HG02885 (cell line): Measurements from ENCODE around the gene MED27.

Experiments used
- ATAC-seq: cut with Tn5 transposase; IDR thresholded peaks from one replicate; pipeline ENCODE4 v1.9.1; 2021; ENCODE audit warnings: mild to moderate bottlenecking; ENCODE audit not compliant: unreplicated experiment, poor library complexity

The MED27 gene

DNA sequence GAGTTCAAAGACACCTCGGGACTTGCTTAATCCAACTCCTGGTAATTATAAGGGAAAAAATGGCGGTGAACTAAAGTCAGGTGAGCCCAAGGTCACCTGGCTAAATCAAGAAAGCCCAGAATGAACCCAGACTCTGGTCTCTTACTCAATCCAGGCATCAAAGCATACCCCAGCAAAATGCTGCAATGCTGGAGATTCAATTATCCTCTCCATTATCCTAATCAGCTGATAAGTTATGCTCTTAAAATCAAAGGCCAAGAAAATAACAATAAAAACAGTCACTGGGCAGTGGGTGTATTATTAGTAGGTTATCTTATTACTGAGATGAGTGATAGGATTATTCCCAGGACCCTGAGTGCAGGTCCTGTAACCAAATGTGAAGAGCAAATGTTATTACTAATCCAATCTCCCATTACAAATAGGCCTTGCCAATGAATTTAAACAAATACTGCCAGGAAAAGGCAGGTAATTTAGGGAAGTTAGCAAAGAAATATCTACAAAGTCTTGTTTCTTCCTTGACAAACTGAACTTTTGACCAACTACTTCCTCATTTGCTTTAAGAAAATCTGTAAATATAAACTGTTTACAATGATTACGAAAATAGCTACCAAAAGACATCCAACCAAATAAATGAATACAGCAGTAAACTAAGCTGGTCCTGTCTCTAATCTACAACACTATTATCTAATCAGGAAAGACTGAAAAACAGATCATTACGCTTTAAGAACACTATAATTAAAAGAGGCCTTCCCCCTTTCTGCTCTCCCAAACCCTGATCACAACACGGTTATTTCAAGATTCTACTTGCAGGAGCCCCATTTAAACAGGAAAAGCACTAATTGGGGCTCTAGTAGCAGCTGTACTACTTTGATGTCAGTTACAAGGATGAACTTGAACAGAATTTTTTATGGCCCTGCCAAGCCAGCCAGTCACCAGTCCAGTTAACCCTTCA is 103.2 kb downstream of the MED27 start:
- ATAC-seq, result no peak

DNA sequence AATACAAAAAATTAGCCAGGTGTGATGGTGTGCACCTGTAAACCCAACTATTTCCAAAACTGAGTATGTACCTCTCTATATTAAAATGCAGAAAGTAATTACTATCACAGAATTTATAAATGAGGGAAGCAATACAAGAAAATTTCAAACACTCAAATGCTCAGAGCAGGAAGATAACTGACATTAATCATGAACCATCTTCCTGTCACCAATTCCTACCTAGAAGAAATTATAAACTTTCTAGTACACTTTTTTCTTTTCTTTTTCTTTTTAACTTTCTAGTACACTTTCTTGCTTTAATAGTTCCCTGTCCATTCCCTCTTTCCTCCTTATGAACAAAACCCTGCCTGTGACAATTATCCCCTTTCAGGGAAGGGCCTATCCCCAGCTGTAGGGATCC is 106.8 kb downstream of the MED27 start:
- no peak for ATAC-seq

DNA sequence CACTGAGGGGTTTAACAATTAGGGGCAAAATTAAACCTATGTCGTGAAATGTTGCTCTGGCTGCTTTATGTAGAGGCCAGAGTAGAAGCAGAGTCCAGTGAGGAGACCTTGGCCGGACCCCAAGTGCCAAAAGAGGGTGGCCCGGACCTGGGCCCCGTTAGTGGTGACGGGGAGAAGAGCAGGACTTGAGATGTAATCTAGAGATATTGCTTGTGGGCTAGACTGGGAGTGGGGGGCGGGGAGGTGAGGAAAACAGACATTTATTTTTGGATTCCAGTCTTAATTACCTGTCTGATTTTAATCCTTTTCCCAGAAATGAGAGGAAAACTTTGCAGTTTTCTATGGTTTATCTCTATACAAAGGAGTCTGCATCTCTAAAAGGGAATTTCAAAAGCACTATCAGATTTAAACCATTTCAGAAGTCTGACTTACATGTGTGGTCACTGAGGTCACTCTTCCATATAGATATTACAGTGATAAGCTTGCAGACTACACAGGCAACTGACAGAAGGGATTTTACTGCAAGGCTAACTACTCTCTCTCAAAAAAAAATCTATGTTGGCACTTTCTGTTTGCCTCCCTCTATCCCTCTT is 108.1 kb downstream of the MED27 start:
- ATAC-seq, result no peak

DNA sequence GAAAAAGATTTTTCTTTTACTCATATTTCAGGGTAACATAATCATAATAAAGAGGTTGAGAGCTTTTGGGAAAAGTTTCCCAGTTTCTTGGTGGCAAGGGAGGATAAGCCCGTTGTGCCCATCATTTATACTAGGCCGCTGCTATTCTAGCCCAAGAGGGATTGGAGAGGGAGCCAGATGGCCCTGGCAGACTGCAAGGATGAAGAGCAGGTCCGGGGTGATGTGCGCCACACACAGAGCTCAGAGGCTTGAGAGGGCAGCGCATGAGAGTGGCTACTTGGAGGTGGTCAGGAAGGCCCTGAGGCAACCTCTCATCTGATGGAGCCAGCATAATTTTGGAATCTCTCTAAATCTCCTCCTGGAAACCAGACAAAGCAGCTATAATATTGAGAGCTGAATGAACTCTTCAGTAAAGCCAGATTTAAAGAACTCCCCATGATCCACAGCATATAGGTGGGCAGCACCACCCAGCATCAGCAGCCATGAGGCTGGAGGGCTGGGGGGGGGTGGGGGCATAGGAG is 110.1 kb downstream of the MED27 start:
- no peak for ATAC-seq

DNA sequence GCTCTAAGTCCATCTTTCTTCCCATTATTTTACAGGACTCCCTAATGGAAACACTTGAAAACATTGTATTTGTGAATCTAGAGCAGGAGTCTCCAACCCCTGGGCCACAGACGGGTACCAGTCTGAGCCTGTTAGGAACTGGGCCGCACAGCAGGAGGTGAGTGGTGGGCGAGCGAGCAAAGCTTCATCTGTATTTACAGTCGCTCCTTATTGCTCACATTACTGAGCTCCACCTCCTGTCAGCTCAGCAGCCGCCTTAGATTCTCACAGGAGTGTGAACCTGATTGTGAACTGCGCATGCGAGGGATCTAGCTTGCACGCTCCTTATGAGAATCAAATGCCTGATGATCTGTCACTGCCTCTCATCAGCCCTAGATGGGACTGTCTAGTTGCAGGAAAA is 111.0 kb downstream of the MED27 start:
- no peak for ATAC-seq

DNA sequence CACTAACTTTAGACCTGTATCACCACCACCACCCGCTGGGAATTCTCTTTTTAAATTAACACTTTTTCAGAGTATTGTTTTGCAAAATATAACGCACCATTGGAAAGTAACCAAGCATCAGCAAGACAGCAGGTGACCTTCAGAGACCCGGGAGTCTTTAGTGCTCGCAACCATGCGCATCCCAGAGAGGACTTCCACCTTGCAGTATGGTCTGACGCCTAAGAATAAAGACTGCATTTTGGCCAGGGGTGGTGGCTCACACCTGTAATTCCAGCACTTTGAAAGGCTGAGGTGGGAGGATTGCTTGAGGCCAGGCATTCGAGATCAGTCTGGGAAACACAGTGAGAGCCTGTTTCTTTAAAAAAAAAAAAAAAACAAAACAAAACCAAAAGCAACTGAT is 113.8 kb downstream of the MED27 start:
- ATAC-seq, result no peak

DNA sequence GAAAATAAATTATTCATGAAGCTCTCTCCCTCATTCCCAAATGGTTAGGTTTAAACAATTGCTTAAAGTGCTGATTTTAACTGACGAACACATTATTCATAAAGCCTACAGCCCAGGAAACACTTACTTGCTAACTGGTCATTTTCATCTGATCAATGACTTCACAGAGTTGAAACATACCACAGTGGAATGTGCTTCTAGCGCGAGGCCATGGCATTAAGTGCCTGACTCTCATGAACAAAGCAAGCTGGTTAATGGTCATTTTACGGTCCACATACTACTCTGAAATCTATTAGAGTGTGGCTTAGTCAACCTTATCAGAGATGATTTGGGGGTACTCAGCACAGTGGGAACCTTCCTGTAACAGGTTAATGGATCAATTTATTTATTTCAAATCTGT is 114.6 kb downstream of the MED27 start:
- ATAC-seq, result no peak

DNA sequence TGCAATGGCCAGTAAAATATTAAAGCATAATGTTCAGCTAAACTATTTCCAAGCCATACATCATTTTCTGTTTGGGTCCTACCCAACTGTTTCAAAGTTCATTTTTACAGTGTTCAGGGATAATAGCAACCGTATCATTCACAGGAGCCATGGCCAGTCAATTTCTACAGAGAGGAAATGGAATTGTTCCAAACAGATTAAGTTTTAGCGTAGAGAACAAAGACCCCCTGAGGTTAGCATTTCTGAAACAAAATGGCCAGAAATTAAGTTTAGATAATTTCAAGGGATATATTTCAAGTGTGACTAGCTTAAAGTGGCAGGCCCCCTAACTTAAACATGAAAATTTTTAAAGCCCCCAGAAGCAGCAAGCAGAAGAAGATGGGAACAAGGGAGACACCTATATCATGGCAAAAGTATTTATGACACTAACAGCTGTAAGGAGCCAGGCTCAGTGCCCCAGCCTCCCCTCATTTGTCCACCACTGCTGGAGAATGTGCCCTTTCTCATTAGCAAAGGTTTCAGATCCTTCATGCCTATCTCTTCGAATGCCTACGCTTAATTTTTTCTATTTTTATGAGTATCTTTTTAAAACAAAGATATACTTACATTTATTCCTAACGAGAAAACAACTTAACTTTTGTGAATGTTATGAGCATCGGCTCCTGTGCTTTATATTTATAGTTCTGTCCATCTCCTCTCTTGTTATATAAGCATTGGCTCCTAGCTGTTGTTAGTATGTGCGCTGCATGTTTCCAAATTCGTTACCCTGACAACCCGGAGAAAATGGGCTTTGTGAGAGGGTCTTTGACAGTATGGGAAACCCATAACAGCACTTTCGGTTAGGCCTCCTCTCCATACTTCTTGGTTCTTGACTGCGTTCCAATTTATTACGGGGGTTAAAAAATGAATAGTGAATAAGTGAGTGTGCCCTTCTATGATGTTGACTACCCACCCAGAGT is 116.3 kb downstream of the MED27 start:
- no peak for ATAC-seq

DNA sequence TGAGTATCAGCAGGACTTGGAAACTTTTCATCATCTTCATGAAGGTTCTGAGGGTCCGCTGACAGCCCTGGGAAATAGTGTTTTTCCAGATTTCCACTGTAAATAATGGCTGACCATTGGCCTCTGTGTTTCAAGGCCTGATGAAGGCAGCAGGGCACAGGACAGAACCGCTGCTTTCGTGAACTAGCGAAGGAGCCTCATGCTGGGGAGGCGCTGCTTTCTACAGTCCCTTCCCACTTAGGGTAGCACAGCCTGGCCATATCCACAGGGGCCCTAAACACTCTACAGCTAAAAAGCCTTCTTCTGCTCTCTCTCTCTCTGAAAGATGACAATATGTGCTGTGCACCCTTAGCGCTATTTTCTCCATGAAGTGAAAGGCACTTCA is 118.2 kb downstream of the MED27 start:
- ATAC-seq, result no peak

DNA sequence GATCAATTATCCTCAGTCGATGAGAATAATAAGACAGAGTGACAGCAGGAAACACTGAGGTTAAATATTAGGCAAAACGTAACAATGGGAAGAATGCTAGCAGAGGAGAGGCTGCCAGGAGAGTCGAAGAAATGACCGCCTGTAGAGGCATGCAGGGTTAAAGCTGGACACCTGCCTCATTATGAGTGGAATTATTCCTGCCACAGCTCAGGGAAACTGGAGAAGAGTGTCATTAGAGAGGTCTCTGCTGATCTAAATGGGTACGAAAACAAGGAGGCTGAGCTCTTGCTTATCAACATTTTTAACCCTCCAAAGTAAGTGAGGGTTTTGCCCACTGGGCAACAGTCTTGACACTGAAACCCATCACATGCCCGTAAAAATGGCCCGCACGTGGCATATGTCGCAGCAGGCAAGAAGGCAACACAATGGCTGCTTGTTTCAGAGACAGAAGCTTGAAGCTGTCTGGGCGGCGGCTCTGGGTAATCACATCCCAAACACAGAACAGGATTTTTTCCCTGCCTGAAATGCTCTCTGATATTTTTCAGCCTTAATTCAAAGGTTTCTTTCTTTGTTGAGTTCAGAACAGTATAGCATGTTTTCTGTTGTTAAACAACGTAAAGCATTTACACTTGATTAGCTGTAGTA is 118.7 kb downstream of the MED27 start:
- ATAC-seq, result no peak

DNA sequence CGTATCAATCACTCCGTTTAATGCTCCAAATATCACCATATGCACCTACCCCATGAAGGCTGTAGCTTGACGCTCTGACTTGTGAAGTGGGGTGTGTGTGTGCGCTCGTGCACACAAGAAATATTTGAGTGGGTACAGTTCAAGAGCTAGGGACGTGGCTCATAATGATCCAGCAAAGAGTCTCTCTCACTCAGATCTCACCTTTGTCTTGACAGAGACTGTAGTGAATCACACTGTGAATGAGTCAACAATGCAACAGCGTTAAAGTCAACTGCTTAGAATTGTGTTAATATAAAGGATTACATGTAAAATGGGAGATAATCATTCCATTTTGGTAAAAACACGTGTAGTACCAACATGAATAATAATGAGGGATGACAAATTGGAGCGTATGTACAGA is 119.4 kb downstream of the MED27 start:
- no peak for ATAC-seq

DNA sequence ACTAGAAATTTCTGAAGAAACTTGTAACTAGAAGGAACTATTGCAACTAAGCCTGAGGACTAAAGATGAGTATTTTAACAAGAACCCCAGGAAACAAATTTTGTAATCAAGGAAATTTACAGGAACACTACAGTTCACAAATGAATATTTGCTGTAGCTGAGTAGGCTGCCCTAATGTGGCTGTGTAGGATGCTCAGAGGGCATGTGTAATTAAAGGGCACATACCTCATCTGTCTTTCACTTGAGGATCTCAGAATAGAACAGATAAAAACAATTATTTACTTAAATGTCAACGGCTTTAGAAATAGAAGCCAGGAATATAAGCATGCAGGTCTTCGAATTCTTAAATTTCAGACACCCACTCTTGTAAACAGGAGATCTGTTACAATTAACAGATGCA is 119.8 kb downstream of the MED27 start:
- no peak for ATAC-seq

DNA sequence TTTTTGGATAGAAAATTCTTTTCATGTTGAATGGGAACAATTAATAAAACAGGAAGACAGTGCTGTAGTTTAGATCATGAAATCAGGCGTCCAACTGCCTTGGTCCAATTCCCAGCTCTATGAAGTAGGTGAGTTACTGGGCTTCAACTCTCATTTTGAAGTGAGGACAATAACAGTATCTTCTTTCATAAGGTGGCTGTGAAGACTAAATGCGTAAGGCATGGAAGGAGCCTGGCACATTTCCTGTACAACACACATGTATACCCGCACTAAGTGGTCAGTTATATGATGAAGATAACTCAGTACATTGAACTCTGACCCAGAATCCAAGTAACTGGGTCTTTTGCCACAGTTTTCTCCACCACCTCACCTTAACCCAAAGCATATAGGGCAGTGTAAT is 120.6 kb downstream of the MED27 start:
- ATAC-seq, result no peak

DNA sequence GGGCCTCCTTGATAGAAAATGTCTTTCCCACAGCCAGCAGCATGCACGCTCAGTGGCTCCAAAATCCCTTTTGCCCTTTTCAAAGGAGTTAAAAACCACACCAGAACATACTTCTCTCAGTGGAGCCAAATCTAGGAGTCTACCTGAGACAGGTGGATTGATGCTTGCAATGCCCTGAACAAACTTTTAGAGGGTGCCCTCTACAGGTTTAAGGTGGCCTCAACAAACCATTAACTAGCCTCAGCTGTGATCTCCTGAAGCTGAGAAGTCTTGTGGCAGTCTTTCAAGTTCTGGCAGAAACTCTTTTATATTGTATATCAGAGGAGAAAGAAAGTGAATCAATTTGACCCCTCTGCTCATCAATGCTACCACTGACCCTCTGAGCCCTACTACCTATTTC is 125.4 kb downstream of the MED27 start:
- ATAC-seq, result no peak

DNA sequence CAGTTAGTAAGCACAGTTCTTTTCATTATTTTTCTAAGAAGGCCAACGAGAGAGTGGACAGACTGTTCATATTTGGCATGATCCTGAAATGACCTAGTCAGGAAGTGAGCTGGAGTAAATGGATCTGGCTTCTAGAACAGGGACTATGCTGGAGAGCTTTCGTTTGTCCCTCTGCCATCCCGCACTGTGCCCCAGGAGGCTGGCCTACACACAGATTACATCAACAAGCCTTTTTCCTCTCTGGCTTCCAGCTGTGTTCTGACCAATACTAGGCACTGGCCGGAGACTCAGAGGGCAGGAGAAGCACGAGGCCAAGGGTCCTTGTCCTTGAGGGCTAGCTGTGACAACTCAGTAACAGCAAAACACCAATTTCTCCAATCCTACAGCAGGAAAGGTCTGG is 127.8 kb downstream of the MED27 start:
- no peak for ATAC-seq

DNA sequence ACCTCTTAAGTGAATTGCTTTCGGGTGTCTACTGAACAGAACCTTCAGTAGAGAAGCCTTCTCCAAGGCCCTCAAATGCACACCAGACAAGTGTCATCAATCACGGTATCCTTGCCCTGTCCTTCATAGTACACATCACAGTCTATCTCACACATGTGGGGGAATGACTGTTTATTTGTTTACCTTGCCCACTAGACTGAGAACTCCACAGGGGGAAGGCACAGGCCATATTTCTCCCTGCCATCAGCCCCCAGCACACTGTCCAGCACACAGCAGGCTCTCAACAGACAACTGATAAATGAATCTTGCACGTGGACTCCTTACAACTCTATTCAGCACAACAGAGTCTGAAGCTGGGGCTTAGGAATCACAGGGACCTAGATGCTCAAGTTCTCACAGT is 128.5 kb downstream of the MED27 start:
- no peak for ATAC-seq

DNA sequence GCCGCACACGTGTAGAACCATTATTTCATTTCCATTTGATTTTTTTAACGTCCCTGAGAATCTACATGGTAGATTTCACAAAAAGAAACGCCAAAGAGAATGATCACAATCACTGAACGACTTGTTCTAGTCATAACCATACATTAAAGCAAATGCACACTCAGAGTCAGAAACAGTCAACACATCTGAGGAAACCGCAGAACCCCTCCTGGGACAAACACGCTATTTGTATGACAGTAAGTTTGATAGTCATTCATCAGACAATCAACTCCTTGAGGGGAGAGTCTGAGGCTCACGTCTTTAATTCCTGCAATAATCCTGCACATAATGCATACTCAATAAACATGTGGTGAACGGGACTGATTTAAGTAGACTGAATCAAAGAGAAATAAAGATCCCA is 129.2 kb downstream of the MED27 start:
- ATAC-seq, result no peak

DNA sequence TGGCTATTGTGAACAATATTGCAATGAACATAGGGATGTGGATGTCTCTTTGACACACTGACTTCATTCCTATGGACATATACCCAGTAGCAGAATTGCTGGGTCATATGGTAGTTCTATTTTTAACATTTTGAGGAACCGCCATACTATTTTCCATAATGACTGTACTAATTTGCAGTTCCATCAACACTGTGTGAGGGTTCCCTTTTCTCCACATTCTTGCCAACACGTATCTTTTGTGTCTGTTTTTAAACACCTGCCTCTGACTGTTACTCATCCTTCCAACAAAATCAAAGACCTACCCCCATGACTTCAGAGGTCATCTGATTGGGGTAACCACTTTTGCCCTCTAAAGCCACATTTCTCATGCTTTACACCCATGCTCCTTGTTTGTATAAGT is 133.5 kb downstream of the MED27 start:
- no peak for ATAC-seq

DNA sequence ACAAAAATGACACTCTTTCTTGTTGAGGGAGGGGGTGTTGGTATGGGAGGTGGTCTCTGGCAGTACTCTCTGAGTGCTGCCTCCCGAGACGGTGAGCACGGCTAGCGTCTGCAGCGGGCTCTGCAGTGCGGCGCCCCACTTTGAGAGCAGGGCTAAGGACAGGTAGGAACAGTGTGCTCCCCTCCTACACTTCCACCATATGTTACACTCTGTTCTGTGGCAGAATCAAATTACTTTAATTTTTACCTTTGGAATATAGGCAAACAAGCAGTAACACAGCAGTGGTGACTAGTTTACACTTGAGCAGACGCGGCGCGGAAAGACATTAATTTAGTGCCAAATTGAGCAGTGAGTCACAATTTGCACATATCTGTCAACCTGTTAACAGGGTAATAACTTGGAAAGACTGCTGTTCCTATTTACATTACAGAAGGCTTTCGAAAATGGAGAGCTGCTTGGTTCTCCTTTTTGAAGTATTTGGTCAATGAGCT is 136.3 kb downstream of the MED27 start:
- ATAC-seq, result no peak

DNA sequence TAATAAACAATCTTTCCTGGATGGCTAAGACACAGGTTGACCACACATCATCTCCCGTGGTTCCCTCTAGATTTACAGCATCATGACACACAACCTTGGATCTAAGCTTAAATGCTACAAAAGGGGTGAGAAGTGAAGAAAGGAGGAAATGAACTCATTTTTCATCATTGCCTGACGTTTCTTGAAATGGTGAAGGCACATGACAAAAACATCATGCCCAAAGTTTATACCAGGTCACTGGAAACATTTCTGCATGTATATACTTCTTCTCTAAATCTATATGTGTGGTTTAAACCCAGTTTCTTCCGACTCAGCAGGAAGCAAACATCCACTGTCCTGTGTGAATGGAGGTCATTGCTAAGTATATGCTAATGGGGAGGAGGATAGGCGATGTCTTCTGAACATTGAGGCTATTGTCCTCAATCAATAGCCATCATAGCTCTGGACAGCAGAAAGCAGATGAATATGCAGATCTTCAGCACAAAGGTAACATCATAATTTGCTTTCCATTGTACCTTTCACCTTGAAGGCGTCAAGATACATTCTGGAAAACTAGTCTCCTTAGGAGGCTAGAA is 137.4 kb downstream of the MED27 start:
- ATAC-seq, result no peak
